Liver (tissue), 9 donors: ENCODE data around the gene LGALS8. TPM values are rescaled to one million over a fixed set of nuclear protein-coding genes. Genes with fewer than 3 reads are reported as not detected.

Experiments
- DNase-seq: peaks from one replicate; pipeline ENCODE4 v3.0.0-alpha.2; 2017; ENCODE audit warnings: low spot score
- H3K27ac ChIP-seq, 2 donors: one replicate each; pipeline ENCODE4 v1.7.0; 2013; ENCODE audit warnings: inconsistent platforms in 2 of 2, low read length in 2 of 2, control low read depth in 1 of 2, low read depth in 1 of 2, mild to moderate bottlenecking in 1 of 2
- H3K27me3 ChIP-seq, 4 donors: one replicate each; pipeline versions ENCODE4 v1.6.1 to v1.7.0; 2013; ENCODE audit warnings: low read length in 3 of 4, inconsistent platforms in 1 of 4, mild to moderate bottlenecking in 1 of 4, moderate library complexity in 1 of 4; ENCODE audit not compliant: control insufficient read depth in 4 of 4, insufficient read depth in 4 of 4
- H3K36me3 ChIP-seq, 4 donors: one replicate each; pipeline versions ENCODE4 v1.6.1 to v1.7.0; 2013; ENCODE audit warnings: low read length in 3 of 4, mild to moderate bottlenecking in 3 of 4, low read depth in 1 of 4, moderate library complexity in 1 of 4; ENCODE audit not compliant: control insufficient read depth in 4 of 4, insufficient read depth in 3 of 4
- H3K4me1 ChIP-seq, 4 donors: one replicate each; pipeline versions ENCODE4 v1.6.1 to v1.7.0; 2013; ENCODE audit warnings: low read length in 3 of 4, mild to moderate bottlenecking in 3 of 4, moderate library complexity in 1 of 4; ENCODE audit not compliant: control insufficient read depth in 4 of 4, insufficient read depth in 4 of 4
- H3K4me3 ChIP-seq, 3 donors: one replicate each; pipeline versions ENCODE4 v1.6.1 to v1.7.0; 2013; ENCODE audit warnings: low read length in 3 of 3, control low read depth in 1 of 3, low read depth in 1 of 3, mild to moderate bottlenecking in 1 of 3
- H3K9ac ChIP-seq, 2 donors: one replicate each; pipeline ENCODE4 v1.7.0; 2013; ENCODE audit warnings: low read length in 2 of 2, mild to moderate bottlenecking in 2 of 2, moderate library complexity in 2 of 2, control low read depth in 1 of 2, low read depth in 1 of 2
- H3K9me3 ChIP-seq, 4 donors: one replicate each; pipeline versions ENCODE4 v1.6.1 to v1.7.0; 2013; ENCODE audit warnings: low read length in 3 of 4; ENCODE audit not compliant: control insufficient read depth in 4 of 4
- EGR1 ChIP-seq, 2 donors: IDR thresholded peaks; 2 replicates each; pipeline ENCODE4 v1.6.1; 2016 to 2018; ENCODE audit warnings: antibody characterized with exemption in 2 of 2, low read depth in 2 of 2
- FOXA1 ChIP-seq: IDR thresholded peaks from 2 replicates; pipeline ENCODE4 v1.6.1; 2016; ENCODE audit warnings: antibody characterized with exemption
- FOXA2 ChIP-seq: IDR thresholded peaks from 2 replicates; pipeline ENCODE4 v1.6.1; 2016; ENCODE audit warnings: antibody characterized with exemption
- GABPA ChIP-seq, 2 donors: IDR thresholded peaks in 1 of 2; conservative IDR thresholded peaks in 1 of 2; 2 replicates each; pipeline ENCODE4 v1.6.1; 2016; ENCODE audit warnings: antibody characterized with exemption in 2 of 2, mild to moderate bottlenecking in 1 of 2, moderate library complexity in 1 of 2
- HNF4A ChIP-seq, 2 donors: conservative IDR thresholded peaks; 2 replicates each; pipeline ENCODE4 v1.6.1; 2016; ENCODE audit warnings: antibody characterized with exemption in 2 of 2, mild to moderate bottlenecking in 2 of 2
- HNF4G ChIP-seq: IDR thresholded peaks from 2 replicates; pipeline ENCODE4 v1.6.1; 2016; ENCODE audit warnings: antibody characterized with exemption
- JUND ChIP-seq, 2 donors: IDR thresholded peaks; 2 replicates each; pipeline ENCODE4 v1.6.1; 2016; ENCODE audit warnings: antibody characterized with exemption in 2 of 2
- MAX ChIP-seq: IDR thresholded peaks from 2 replicates; pipeline ENCODE4 v1.6.1; 2016; ENCODE audit warnings: antibody characterized with exemption
- NR2F2 ChIP-seq: IDR thresholded peaks from 2 replicates; pipeline ENCODE4 v1.6.1; 2016; ENCODE audit warnings: antibody characterized with exemption
- RAD21 ChIP-seq, 2 donors: IDR thresholded peaks; 2 replicates each; pipeline ENCODE4 v1.6.1; 2016; ENCODE audit warnings: antibody characterized with exemption in 2 of 2, mild to moderate bottlenecking in 2 of 2
- RXRA ChIP-seq, 2 donors: IDR thresholded peaks; 2 replicates each; pipeline ENCODE4 v1.6.1; 2017 to 2018; ENCODE audit warnings: antibody characterized with exemption in 2 of 2, mild to moderate bottlenecking in 1 of 2
- SP1 ChIP-seq: IDR thresholded peaks from 2 replicates; pipeline ENCODE4 v1.6.1; 2018; ENCODE audit warnings: antibody characterized with exemption, mild to moderate bottlenecking
- TAF1 ChIP-seq: conservative IDR thresholded peaks from 2 replicates; pipeline ENCODE4 v1.6.1; 2016; ENCODE audit warnings: antibody characterized with exemption, mild to moderate bottlenecking
- YY1 ChIP-seq: IDR thresholded peaks from 2 replicates; pipeline ENCODE4 v1.6.1; 2016; ENCODE audit warnings: antibody characterized with exemption, mild to moderate bottlenecking
- ZBTB33 ChIP-seq: IDR thresholded peaks from 2 replicates; pipeline ENCODE4 v1.6.1; 2016; ENCODE audit warnings: antibody characterized with exemption
- WGBS: extraction: QIAGEN DNeasy Blood & Tissue Kit; methylation state at CpG from one replicate; pipeline ENCODE4 v1.1.7; 2013; 5-methylcytosine and 5-hydroxymethylcytosine counted together
- polyA plus RNA-seq, 2 donors: library from polyadenylated mRNA; stranded (reverse) in 1 of 2; unstranded in 1 of 2; fragments of 200-250 nt in 1 of 2; fragments of >200 nt in 1 of 2; fragmentation: Nextera tagmentation in 1 of 2; extraction: Ambion mirVana in 1 of 2; gene quantifications; one replicate each; pipeline versions ENCODE4 v1.2.1 to v1.2.3, GENCODE V29; 2013 to 2015
- total RNA-seq, 2 donors: library from RNA; depleted of rRNA; stranded (reverse); fragments of >200 nt; gene quantifications; one replicate each; pipeline ENCODE4 v1.2.3, GENCODE V29; 2014
- TF ChIP-seq, protein P1 (sequence below): IDR thresholded peaks from 2 replicates; pipeline ENCODE4 v1.6.1; 2016; ENCODE audit warnings: antibody characterized with exemption
- TF ChIP-seq, protein P2 (sequence below): fragments of 150-350 bp; IDR thresholded peaks from 2 replicates; pipeline ENCODE4 v1.5.1; 2017; ENCODE audit warnings: improper control_type of control experiment, low read depth, low read length; ENCODE audit not compliant: missing input control
- TF ChIP-seq, protein P3 (sequence below): IDR thresholded peaks from 2 replicates; pipeline ENCODE4 v1.6.1; 2016; ENCODE audit warnings: antibody characterized with exemption, mild to moderate bottlenecking
- donor health status: healthy.
- donor health status: healthy.
- donor health status: healthy.
- donor health status: healthy.
- donor health status: healthy.

LGALS8 gene
- total and polyA plus RNA-seq, 4 donors: 20.7 to 75.9 (median 50.4) TPM

DNA sequence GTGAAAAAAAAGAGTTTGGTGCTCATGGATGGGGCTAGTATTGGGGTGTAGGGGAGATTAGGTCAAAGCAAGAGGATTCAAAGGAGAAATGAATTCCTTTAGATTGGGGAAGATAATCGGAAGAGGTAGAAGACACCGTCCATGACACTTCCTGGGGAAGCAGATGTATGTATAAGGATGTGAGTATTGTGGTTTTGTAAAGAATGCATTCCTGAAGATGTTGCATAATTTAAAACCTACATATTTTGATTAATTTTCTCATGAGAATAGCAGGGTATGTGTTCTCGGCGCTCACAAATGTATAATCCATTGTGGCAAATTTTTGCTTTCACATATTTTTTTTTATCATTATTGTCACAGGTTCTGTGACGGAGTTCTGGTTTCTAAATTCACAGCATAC is 5.5 kb upstream of the LGALS8 start:
- H3K9me3 ChIP-seq: no peaks in the 10 kb centered on the region
- TF ChIP-seq ZBTB33 (no peak), NR2F2 (no peak), EGR1 (IDR thresholded peaks at IDR 0.05; ENCODE audit: low read depth in 2 of 2) (no peak), TAF1 (no peak), YY1 (no peak), HNF4G (no peak), HNF4A (conservative IDR thresholded peaks at IDR 0.05) (no peak), FOXA1 (no peak), RAD21 (IDR thresholded peaks at IDR 0.05) (no peak), MAX (no peak), SP1 (no peak), RXRA (IDR thresholded peaks at IDR 0.05) (no peak), FOXA2 (no peak), JUND (IDR thresholded peaks at IDR 0.05) (no peak), GABPA (IDR thresholded peaks at IDR 0.05 in 1 of 2, conservative IDR thresholded peaks at IDR 0.05 in 1 of 2) (no peak)
- TF ChIP-seq, protein P1, sequence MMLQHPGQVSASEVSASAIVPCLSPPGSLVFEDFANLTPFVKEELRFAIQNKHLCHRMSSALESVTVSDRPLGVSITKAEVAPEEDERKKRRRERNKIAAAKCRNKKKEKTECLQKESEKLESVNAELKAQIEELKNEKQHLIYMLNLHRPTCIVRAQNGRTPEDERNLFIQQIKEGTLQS: no peak
- TF ChIP-seq, protein P2, sequence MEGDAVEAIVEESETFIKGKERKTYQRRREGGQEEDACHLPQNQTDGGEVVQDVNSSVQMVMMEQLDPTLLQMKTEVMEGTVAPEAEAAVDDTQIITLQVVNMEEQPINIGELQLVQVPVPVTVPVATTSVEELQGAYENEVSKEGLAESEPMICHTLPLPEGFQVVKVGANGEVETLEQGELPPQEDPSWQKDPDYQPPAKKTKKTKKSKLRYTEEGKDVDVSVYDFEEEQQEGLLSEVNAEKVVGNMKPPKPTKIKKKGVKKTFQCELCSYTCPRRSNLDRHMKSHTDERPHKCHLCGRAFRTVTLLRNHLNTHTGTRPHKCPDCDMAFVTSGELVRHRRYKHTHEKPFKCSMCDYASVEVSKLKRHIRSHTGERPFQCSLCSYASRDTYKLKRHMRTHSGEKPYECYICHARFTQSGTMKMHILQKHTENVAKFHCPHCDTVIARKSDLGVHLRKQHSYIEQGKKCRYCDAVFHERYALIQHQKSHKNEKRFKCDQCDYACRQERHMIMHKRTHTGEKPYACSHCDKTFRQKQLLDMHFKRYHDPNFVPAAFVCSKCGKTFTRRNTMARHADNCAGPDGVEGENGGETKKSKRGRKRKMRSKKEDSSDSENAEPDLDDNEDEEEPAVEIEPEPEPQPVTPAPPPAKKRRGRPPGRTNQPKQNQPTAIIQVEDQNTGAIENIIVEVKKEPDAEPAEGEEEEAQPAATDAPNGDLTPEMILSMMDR: no peak
- TF ChIP-seq, protein P3, sequence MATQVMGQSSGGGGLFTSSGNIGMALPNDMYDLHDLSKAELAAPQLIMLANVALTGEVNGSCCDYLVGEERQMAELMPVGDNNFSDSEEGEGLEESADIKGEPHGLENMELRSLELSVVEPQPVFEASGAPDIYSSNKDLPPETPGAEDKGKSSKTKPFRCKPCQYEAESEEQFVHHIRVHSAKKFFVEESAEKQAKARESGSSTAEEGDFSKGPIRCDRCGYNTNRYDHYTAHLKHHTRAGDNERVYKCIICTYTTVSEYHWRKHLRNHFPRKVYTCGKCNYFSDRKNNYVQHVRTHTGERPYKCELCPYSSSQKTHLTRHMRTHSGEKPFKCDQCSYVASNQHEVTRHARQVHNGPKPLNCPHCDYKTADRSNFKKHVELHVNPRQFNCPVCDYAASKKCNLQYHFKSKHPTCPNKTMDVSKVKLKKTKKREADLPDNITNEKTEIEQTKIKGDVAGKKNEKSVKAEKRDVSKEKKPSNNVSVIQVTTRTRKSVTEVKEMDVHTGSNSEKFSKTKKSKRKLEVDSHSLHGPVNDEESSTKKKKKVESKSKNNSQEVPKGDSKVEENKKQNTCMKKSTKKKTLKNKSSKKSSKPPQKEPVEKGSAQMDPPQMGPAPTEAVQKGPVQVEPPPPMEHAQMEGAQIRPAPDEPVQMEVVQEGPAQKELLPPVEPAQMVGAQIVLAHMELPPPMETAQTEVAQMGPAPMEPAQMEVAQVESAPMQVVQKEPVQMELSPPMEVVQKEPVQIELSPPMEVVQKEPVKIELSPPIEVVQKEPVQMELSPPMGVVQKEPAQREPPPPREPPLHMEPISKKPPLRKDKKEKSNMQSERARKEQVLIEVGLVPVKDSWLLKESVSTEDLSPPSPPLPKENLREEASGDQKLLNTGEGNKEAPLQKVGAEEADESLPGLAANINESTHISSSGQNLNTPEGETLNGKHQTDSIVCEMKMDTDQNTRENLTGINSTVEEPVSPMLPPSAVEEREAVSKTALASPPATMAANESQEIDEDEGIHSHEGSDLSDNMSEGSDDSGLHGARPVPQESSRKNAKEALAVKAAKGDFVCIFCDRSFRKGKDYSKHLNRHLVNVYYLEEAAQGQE: no peak
- H3K4me3 ChIP-seq: no peak overlapping the region
- H3K9ac ChIP-seq: no peak overlapping the region
- H3K36me3 ChIP-seq: no peaks in the 10 kb centered on the region
- 84% methylated on average over 5 of the region's 5 CpGs for WGBS
- peaks cover 4 to 47% (median 41%) of the 10 kb centered on the region in 4 donors for H3K4me1 ChIP-seq
- no peak for DNase-seq
- no peaks in the 10 kb centered on the region for H3K27me3 ChIP-seq
- no peak overlapping the region for H3K27ac ChIP-seq
